Neural cell (in vitro differentiated cells): ENCODE measurements around the gene SESN1. TPM values are rescaled to one million over a fixed set of nuclear protein-coding genes. Genes with fewer than 3 reads are reported as not detected.
"Not testable (repeated sequence)": the region's sequence is repeated elsewhere in the genome, so short reads cannot be mapped to it uniquely, and the experiment has no call there.

Experiments
- H2AFZ ChIP-seq: fragments of 200-600, 300-800 bp; sonication (generic), shearing (Covaris generic); 2 replicates; pipeline ENCODE4 v1.6.0; 2014; ENCODE audit warnings: low read depth, mild to moderate bottlenecking, antibody characterized with exemption, low read length, moderate library complexity
- H3F3A ChIP-seq: fragments of 200-600 bp; shearing (Covaris generic); 2 replicates; pipeline ENCODE4 v1.6.1; 2016; ENCODE audit warnings: mild to moderate bottlenecking, moderate library complexity, mixed read lengths, antibody characterized with exemption, low read length; ENCODE audit not compliant: insufficient read depth, poor library complexity, severe bottlenecking
- H3K27ac ChIP-seq: fragments of 200-600, 300-800 bp; sonication (generic), shearing (Covaris generic); 2 replicates; pipeline ENCODE4 v1.5.1; 2014; ENCODE audit warnings: mild to moderate bottlenecking, low read length, moderate library complexity
- H3K27me3 ChIP-seq: fragments of 300-800, 200-600 bp; sonication (generic), shearing (Covaris generic); 2 replicates; pipeline ENCODE4 v1.6.0; 2014; ENCODE audit warnings: mild to moderate bottlenecking, low read depth, low read length, moderate library complexity; ENCODE audit not compliant: insufficient read depth
- H3K36me3 ChIP-seq: fragments of 300-800, 200-600 bp; sonication (generic), shearing (Covaris generic); 2 replicates; pipeline ENCODE4 v1.5.1; 2014; ENCODE audit warnings: mild to moderate bottlenecking, antibody characterized with exemption, low read length, moderate library complexity; ENCODE audit not compliant: insufficient read depth
- H3K4me2 ChIP-seq: fragments of 300-800, 200-600 bp; sonication (generic), shearing (Covaris generic); 2 replicates; pipeline ENCODE4 v1.6.0; 2014; ENCODE audit warnings: mild to moderate bottlenecking, low read length
- H3K4me3 ChIP-seq: fragments of 300-800, 200-600 bp; sonication (generic), shearing (Covaris generic); 2 replicates; pipeline ENCODE4 v1.5.1; 2014; ENCODE audit warnings: mild to moderate bottlenecking, low read length, moderate library complexity
- H3K79me2 ChIP-seq: fragments of 200-600 bp; shearing (Covaris generic); replicated peaks from 2 replicates; pipeline ENCODE4 v1.6.0; 2014; ENCODE audit warnings: mild to moderate bottlenecking, low read length, moderate library complexity; ENCODE audit not compliant: insufficient read depth
- H3K9ac ChIP-seq: fragments of 300-800, 200-600 bp; sonication (generic), shearing (Covaris generic); 2 replicates; pipeline ENCODE4 v1.6.1; 2016; ENCODE audit warnings: mild to moderate bottlenecking, low read length, mixed read lengths
- H3K9me2 ChIP-seq: fragments of 200-600 bp; shearing (Covaris generic); 2 replicates; pipeline ENCODE4 v1.6.1; 2016; ENCODE audit warnings: mild to moderate bottlenecking, low read length, mixed read lengths; ENCODE audit not compliant: insufficient read depth
- H3K9me3 ChIP-seq: fragments of 200-600, 300-800 bp; sonication (generic), shearing (Covaris generic); 2 replicates; pipeline ENCODE4 v1.6.1; 2016; ENCODE audit warnings: mild to moderate bottlenecking, mixed run types, low read length, moderate library complexity, mixed read lengths
- H4K20me1 ChIP-seq: fragments of 200-600 bp; shearing (Covaris generic); 2 replicates; pipeline ENCODE4 v1.6.1; 2016; ENCODE audit warnings: mild to moderate bottlenecking, mixed run types; ENCODE audit not compliant: insufficient read depth
- EP300 ChIP-seq: fragments of 450-650 bp; conservative IDR thresholded peaks from 2 replicates; pipeline ENCODE4 v1.6.1; 2014; ENCODE audit warnings: antibody characterized with exemption, mild to moderate bottlenecking, moderate library complexity; ENCODE audit not compliant: poor library complexity, severe bottlenecking
- EZH2 ChIP-seq: fragments of 200-600, 300-800 bp; shearing (Covaris generic), sonication (generic); IDR thresholded peaks from 2 replicates; pipeline ENCODE4 v1.6.1; 2014; ENCODE audit warnings: antibody characterized with exemption, low read length, borderline replicate concordance, mild to moderate bottlenecking; ENCODE audit not compliant: insufficient read depth, poor library complexity, severe bottlenecking
- POLR2AphosphoS5 ChIP-seq: IDR thresholded peaks from 2 replicates; pipeline ENCODE4 v1.6.1; 2012
- RAD21 ChIP-seq: fragments of 450-650 bp; conservative IDR thresholded peaks from 2 replicates; pipeline ENCODE4 v1.6.1; 2014; ENCODE audit warnings: antibody characterized with exemption, mild to moderate bottlenecking, moderate library complexity
- SMC3 ChIP-seq: fragments of 450-650 bp; conservative IDR thresholded peaks from 2 replicates; pipeline ENCODE4 v1.6.1; 2014; ENCODE audit warnings: antibody characterized with exemption, mild to moderate bottlenecking, moderate library complexity; ENCODE audit not compliant: poor library complexity
- polyA plus RNA-seq: library from polyadenylated mRNA; depleted of rRNA; stranded (reverse); fragments of >200 nt; gene quantifications from 2 replicates; pipeline ENCODE4 v1.2.3, GENCODE V29; 2014
- TF ChIP-seq, protein P1 (sequence below): IDR thresholded peaks from 2 replicates; pipeline ENCODE4 v1.6.1; 2012; ENCODE audit warnings: borderline replicate concordance

SESN1 gene
- polyA plus RNA-seq, 1 donor from 2014 or later: 46.4 TPM

GRCh38 chr6:109088995-109089394, 5.7 kb downstream of the SESN1 start:
- H3K27ac ChIP-seq: no peak overlapping the region
- peak overlapping the region; percentile 36 for H3K4me3 ChIP-seq
- no peaks in the 10 kb centered on the region for H3F3A ChIP-seq

GRCh38 chr6:109087661-109088264, 6.9 kb downstream of the SESN1 start:
- H2AFZ ChIP-seq: no peak overlapping the region
- peaks cover 35% of the 10 kb centered on the region for H3K79me2 ChIP-seq
- H3K4me2 ChIP-seq: no peak overlapping the region
- TF ChIP-seq EZH2 (no peak), RAD21 (no peak)
- H3K9me3 ChIP-seq: no peaks in the 10 kb centered on the region
- H3K9ac ChIP-seq: no peak overlapping the region
- H3K4me3 ChIP-seq: no peak overlapping the region
- no peaks in the 10 kb centered on the region for H3K36me3 ChIP-seq
- H3K27ac ChIP-seq: no peak overlapping the region
- H3F3A ChIP-seq: no peaks in the 10 kb centered on the region
- H3K27me3 ChIP-seq: no peaks in the 10 kb centered on the region
- no peaks in the 10 kb centered on the region for H4K20me1 ChIP-seq
- no peaks in the 10 kb centered on the region for H3K9me2 ChIP-seq

More at GRCh38 chr6:109088995-109089394, 5.7 kb downstream of the SESN1 start:
- no peaks in the 10 kb centered on the region for H4K20me1 ChIP-seq
- H3K36me3 ChIP-seq: no peaks in the 10 kb centered on the region
- no peaks in the 10 kb centered on the region for H3K9me2 ChIP-seq
- TF ChIP-seq RAD21 (no peak), EP300 (no peak), POLR2AphosphoS5 (no peak), SMC3 (no peak)
- TF ChIP-seq, protein P1, sequence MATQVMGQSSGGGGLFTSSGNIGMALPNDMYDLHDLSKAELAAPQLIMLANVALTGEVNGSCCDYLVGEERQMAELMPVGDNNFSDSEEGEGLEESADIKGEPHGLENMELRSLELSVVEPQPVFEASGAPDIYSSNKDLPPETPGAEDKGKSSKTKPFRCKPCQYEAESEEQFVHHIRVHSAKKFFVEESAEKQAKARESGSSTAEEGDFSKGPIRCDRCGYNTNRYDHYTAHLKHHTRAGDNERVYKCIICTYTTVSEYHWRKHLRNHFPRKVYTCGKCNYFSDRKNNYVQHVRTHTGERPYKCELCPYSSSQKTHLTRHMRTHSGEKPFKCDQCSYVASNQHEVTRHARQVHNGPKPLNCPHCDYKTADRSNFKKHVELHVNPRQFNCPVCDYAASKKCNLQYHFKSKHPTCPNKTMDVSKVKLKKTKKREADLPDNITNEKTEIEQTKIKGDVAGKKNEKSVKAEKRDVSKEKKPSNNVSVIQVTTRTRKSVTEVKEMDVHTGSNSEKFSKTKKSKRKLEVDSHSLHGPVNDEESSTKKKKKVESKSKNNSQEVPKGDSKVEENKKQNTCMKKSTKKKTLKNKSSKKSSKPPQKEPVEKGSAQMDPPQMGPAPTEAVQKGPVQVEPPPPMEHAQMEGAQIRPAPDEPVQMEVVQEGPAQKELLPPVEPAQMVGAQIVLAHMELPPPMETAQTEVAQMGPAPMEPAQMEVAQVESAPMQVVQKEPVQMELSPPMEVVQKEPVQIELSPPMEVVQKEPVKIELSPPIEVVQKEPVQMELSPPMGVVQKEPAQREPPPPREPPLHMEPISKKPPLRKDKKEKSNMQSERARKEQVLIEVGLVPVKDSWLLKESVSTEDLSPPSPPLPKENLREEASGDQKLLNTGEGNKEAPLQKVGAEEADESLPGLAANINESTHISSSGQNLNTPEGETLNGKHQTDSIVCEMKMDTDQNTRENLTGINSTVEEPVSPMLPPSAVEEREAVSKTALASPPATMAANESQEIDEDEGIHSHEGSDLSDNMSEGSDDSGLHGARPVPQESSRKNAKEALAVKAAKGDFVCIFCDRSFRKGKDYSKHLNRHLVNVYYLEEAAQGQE: no peak
- no peaks in the 10 kb centered on the region for H3K27me3 ChIP-seq
- no peak overlapping the region for H3K9ac ChIP-seq
- no peak overlapping the region for H2AFZ ChIP-seq
- no peaks in the 10 kb centered on the region for H3K9me3 ChIP-seq
- H3K79me2 ChIP-seq: peaks cover 47% of the 10 kb centered on the region
- H3K4me2 ChIP-seq: peak overlapping the region; percentile 56

GRCh38 chr6:109084146-109084545, 10.5 kb downstream of the SESN1 start:
- not testable (repeated sequence) for H3K4me3 ChIP-seq

More at GRCh38 chr6:109084146-109084545, 10.5 kb downstream of the SESN1 start:
- H4K20me1 ChIP-seq, H3F3A ChIP-seq, H2AFZ ChIP-seq, H3K27me3 ChIP-seq, H3K9me3 ChIP-seq, H3K27ac ChIP-seq, H3K4me2 ChIP-seq, H3K36me3 ChIP-seq, H3K9ac ChIP-seq, H3K9me2 ChIP-seq: not testable (repeated sequence)
- H3K79me2 ChIP-seq: peaks cover 16% of the 10 kb centered on the region
